GF-D8 (cell line): ENCODE data around the gene PPTC7.
"Not testable (repeated sequence)": the region's sequence is repeated elsewhere in the genome, so short reads cannot be mapped to it uniquely, and the experiment has no call there.

Experiments used
- DNase-seq: peaks from one replicate; lab custom pipeline; 2025; lab: John Stamatoyannopoulos, UW

The PPTC7 gene

DNA sequence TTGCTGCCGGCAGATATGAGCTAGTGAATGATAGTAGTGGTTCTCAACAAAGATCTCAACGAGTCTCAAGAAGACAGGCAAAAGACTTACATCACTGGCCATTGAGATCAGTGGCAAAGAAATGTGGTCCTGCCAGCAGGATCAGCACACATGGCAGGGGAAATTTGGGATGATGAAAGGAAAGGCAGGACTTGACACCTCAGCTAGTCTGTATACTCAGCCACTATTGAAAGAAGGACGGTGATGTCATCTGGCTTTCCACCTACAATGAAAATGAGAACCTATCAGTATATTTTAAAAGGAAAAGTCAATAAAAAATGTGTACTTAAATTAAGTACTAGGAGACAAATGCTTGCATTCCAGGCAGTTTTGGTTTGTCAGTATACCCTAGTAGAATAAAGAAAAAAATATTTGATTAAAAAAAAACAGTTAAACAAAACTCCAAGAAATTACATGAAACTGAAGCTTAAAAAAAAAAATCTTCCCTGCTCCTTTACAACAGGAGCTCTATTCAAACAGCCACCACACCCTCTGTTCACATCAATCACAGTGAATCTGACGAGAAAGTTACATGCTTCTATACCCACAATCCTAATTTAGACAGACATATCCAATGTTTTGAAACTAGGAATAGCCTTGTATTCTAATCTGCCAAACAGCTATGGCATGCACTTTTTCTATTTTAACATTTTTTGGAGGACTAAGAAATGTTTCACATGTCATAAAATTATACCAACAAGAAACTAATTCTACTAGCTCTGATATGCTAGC, 46.1 kb downstream of the PPTC7 start:
- DNase-seq = no peak

- DNase-seq = no peak
Measured at GRCh38 chr12:110534811-110535210, 48.3 kb downstream of the PPTC7 start.

GRCh38 chr12:110533607-110534006, 49.5 kb downstream of the PPTC7 start:
- DNase-seq = no peak

GRCh38 chr12:110532644-110533043, 50.5 kb downstream of the PPTC7 start:
- DNase-seq = no peak

DNA sequence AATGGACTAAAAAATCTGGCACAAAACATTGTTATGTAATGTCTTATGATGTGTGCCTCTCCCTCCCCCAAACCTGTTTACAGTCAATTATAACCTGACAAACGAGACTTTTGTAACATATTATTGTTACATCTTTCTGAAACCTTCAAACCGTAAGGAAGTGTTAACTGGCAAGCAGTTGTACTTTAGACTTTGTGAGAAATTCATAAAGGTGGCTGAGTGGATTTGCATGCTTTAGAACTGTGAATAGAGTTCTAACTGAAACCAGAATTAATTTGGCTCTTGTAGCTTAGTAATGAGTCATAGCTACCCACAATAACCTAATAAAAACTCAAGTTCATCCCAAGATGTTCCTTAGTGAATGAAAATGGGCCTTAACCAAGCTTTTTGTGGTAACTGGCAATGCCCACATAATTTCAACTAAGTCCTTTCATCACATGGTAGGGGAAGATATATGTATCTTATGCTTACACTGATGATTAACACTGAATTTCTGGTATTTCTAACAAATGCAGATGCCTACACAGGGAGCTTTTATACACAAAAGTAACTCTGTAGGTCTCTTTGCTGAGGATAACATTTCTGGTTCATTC, 51.3 kb downstream of the PPTC7 start:
- no peak for DNase-seq

DNA sequence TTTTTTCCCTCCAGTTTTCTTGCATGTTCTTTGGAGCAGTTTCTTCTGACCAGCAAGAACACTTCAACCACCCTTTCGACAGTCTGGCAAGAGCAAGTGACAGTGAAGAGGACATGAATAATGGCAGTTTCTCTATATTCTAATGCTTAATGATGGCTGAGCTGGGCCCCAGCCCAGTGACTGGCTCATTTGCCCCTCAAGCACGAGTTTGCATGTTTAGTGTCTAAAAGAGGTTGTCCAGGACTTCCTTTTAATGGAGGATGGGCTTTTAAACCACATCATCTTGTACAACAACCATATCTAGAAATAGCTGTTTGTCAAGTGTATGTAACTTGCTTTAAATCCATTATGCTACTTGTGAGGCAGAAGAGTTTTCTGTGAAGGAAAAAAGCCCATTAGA, 52.6 kb downstream of the PPTC7 start:
- no peak for DNase-seq

- DNase-seq = no peak
Measured at GRCh38 chr12:110528277-110528839, 54.8 kb downstream of the PPTC7 start.

- DNase-seq = not testable (repeated sequence)
Measured at GRCh38 chr12:110520876-110521712, 62.0 kb downstream of the PPTC7 start.

DNA sequence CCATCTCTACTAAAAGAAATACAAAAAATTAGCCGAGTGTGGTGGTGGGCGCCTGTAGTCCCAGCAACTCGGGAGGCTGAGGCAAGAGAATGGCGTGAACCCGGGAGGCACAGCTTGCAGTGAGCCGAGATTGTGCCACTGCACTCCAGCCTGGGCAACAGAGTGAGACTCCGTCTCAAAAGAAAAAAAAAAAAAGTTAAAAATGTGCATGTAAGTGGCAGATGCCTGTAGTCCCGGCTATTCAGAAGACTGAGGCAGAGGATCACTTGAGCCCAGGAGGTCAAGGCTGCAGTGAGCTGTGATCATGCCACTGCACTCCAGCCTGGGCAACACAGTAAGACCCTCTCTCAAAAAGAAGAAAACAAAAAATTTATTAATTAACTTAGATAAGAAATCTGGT, 65.1 kb downstream of the PPTC7 start:
- DNase-seq = not testable (repeated sequence)

DNA sequence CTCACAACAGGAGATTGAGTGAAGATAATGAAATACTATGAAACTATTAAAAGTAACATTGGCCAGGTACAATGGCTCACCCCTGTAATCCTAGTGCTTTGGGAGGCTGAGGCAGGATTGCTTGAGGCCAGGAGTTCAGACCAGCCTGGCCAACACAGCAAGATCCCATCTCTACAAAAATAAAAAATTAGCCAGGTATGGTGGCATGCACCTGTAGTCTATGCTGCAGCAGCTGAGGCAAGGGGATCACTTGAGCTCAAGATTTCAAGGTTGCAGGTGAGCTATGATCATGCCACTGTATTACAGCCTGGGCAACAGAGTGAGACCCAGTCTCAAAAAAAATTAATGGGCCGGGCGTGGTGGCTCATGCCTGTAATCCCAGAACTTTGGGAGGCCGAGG, 66.1 kb downstream of the PPTC7 start:
- no peak for DNase-seq

- DNase-seq = no peak
Measured at GRCh38 chr12:110514363-110514762, 68.8 kb downstream of the PPTC7 start.

DNA sequence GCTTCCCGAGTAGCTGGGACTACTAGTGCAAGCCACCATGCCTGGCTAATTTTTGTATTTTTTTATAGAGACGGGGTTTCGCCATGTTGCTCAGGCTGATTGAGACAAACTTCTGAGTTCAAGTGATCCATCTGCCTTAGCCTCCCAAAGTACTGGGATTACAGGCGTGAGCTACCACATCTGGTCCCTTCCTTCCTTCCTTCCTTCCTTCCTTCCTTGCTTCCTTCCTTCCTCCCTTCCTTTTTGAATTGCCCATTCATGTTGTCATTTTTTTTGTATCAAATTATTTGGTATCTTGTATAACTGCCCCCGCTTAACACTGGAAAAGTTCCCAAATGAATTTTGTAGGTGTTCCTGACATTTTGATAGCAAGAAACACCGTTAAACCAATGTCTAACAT, 69.3 kb downstream of the PPTC7 start:
- DNase-seq = no peak

- DNase-seq = no peak
Measured at GRCh38 chr12:110508071-110508586, 75.0 kb downstream of the PPTC7 start.

DNA sequence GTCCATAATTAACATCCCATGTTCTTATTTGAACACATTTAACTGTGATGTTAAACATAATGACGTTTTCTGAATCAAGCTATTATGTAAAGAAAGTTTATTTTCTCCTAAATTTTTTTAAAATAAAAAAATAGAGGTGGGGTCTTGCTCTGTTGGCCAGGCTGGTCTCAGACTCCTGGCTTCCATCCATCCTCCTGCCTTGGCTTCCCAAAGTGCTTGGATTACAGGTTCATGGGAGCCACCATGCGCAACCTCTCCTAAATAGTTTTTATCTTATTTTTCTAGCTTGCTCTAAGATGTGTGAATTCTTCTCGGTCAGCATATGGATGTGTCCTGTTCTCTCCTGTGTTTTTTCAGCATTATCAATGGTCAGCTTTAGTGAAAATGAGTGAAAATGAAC, 77.8 kb downstream of the PPTC7 start:
- DNase-seq = no peak

DNA sequence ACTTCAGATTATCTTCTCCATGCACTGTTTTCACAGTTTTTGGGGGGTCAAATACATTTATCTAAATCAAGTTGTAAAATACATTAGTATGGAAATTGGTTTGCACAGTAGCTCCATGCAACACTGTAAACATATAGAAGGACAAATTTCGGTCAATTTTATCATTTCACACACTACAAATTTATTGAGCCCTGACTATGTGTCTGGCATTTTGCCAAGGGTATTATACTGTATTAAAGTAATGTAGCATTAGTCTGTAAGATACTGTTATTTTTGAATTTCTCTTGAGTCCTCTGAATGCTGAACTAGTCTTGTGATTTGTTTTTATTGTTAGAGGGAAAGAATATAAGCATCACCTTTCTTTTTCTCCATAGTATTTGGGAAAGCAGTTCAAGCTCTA, 79.7 kb downstream of the PPTC7 start:
- DNase-seq = no peak

GRCh38 chr12:110501752-110502738, 81.1 kb downstream of the PPTC7 start, which contains the start of the genes RAD9B and VPS29:
RAD9B (plus strand) TSS chr12:110502331; CDS start chr12:110502338, 7 bp downstream.
VPS29 (minus strand) TSS chr12:110502111; CDS start chr12:110502051, 60 bp downstream.
- peak; percentile 96 for DNase-seq

GRCh38 chr12:110501399-110501751, 81.7 kb downstream of the PPTC7 start:
- DNase-seq = peak; percentile 52

GRCh38 chr12:110498984-110499706, 84.0 kb downstream of the PPTC7 start:
- peak; percentile 81 for DNase-seq
